HG03432 (cell line): ENCODE measurements around the gene TTC7B.

ENCODE experiments used
- ATAC-seq: cut with Tn5 transposase; IDR thresholded peaks from one replicate; pipeline ENCODE4 v1.9.1; 2021; ENCODE audit warnings: mild to moderate bottlenecking, moderate library complexity; ENCODE audit not compliant: unreplicated experiment

Gene TTC7B

GRCh38 chr14:90502760-90503159, 313.5 kb downstream of the TTC7B start:
- no peak for ATAC-seq

DNA sequence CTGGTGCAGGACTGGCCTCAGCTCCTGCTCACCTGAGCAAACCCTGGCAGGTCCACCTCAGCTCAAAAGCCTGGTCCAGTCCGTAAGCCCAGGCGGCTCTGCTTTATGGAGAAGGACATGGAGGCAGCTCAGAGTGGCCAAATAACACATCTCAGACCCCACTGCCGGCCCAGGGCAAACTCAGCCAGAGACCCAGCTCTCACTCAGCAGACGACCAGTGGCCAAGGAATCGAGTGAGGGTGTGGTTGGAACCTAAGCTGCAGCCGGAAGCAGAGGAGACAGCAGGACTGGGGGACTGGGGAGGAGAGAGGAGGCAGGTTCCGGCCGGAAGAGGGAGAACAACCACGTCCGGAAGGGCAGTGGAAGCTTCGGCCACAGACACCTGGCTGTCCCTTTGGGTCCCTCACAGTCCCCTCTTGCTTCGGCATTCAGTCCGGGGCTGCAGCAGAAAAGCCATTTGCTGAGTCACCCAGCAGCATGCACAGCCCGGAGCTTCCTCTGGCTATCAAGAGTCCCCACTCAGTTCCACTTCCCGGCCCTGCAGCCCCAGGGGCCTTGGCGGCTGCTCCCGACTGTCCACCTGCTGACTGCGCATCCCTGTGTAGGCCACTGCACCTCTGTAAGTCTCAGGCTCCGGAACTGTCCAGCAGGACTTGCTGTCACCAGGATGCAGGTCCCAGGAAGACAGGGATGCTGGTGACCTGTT, 315.4 kb downstream of the TTC7B start:
- no peak for ATAC-seq

DNA sequence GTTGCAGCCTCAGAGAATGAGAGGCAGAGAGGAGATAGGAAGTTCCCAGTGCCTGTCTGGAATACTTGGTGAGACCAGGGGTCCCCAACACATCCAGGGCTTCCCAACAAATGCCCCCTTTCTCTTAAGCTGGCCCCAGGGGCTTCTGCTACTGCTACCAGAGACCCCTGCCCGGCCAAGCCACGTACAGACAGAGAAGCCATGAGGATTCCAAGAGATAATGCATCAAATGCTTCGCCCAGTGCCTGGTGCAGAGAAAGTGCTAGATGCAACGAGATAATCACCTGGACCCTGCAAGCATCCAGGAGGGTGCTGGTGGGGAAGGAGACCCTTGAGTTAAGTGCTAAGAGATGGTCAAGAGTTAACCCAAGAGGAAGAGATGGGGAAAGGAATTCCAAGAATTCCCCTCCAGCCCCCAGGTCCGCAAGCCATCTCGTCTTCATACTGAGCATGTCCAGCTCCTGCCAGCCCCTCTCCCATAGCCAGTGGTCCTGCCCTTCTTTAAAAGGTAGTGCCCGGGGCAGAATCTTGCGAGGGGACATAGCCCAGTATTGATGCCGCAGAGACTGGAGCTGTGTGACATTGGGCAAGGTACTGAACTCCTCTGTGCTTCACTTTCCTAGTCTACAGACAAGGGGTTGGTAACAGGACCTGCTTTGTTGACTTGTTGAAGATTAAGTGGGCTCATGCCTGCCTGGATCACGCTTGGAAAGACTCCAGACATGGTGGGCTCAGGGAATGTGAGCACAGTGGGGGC, 316.1 kb downstream of the TTC7B start:
- ATAC-seq: no peak

DNA sequence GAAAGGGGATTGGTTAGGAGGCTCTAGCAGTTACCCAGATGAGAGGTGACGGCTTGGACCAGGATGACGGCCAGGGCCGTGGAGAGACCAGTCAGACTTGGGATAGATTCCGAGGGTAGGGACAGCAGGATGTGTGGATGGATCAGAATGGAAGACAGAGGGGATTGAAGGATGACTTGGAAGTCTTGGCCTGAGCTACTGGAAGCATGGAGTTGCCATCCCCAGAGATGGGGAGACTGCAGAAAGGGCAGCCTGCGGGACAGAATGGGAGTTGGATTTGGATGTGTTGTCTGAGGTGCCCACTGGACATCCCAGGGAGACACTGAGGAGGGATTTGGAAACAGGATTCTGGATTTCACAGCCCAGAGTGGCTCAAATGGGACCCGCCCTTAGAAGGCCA, 317.1 kb downstream of the TTC7B start:
- ATAC-seq: no peak

DNA sequence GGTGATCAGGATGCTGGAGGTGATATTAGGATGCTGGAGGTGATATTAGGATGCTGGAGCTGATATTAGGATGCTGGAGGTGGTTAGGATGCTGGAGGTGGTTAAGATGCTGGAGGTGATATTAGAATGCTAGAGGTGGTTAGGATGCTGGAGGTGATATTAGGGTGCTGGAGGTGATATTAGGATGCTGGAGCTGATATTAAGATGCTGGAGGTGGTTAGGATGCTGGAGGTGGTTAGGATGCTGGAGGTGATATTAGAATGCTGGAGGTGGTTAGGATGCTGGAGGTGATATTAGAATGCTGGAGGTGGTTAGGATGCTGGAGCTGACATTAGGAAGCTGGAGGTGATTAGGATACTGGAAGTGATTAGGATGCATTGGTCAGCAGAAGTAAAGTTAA, 318.0 kb downstream of the TTC7B start:
- ATAC-seq: no peak

DNA sequence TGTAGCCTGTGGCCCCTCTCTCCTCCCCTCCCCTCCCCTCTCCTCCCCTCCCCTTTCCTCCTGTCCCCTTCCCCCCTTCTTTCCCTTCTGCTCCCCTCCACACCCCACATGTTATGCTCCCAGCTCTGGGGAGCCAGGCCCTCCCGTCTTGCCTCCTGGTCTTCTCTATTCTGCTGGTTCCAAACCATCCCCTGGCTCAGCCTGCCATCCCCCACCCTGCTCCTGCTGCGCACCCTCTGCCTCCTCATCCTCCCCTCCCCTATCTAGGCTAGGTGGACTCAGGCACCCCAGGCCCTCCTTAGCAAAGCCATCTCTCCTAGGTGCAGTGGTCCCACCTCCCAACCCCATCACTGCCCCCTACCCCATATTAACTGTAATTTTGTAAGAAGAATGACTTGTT, 319.9 kb downstream of the TTC7B start:
- ATAC-seq: no peak

- no peak for ATAC-seq
These were observed 320.6 kb downstream of the TTC7B start for GRCh38 chr14:90495357-90496276.

DNA sequence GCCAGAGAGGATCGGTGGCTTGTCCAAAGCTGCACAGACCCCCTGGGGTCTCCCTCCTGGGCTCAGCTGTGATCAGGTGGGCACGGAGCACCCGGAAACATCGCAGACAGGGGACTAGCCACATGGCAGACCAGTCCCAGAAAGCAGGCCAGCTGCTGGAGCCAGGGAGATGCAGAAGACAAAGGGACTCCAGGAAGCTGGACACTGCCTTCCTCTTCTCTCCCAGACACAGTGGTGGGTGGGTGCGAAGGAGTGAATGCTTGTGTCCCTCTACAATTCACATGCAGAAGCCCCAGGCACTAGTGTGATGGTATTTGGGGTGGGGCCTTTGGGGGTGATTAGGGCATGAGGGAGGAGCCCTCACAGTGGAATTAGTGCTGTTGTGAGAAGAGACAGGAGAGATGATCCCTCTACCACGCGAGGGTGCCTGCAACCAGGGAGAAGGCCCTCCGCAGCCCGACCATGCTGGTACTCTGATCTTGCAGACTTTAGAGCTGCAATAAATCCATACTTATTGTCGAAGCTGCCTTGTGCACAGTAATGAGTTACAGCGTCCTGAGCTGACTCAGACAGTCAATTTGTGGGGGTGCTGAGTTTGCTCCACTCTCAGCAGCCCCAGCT, 324.2 kb downstream of the TTC7B start:
- ATAC-seq: no peak

DNA sequence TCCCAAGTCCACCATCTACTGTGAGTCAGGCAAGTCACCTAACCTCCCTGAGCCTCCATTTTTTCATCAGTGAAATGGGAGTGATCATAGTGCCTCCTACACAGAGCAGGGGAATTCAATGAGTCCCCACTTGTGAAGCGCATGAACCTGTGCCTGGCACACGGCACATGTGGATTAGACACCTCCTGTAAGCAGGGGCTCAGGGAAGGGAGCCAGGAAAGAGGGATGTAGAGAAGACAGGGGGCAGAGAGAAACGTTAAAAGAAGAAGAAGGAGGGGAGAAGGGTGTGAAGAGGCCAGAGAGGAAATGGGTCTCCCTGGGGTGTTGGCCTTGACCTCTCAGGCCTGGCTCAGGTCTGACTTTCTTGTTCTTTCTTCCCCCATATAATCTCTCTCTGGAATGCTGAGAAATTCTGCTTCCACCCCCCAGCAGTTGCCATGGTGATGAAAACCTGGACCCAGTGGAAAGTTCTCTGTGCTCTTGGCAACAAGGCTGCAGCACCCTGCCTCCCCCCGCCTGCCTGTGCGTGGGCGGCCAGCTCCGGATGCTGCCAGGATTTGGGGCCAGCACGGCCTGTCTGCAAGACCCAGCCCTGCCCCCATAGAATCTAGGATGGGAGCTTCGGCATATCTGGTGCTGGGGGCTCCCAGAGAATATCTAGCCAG, 324.9 kb downstream of the TTC7B start:
- no peak for ATAC-seq

DNA sequence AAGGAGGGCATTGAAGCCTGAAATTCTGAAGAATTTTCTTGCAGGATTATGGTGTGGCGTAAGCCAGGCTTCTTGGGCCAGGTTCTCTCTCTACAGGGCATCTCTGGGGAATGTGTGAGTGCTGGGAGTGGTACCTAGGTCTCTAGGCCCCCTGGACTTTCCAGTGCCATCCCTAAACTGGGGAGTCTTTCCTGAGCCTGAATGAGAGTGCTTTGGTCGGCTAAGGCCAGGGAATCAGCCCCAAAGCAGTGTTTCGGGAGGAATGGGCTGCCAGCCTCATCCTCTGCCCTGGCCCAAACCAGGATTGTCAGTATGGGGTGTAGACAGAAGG, 325.5 kb downstream of the TTC7B start:
- ATAC-seq: no peak

- ATAC-seq: no peak
These were observed 326.1 kb downstream of the TTC7B start for GRCh38 chr14:90489916-90490719.

DNA sequence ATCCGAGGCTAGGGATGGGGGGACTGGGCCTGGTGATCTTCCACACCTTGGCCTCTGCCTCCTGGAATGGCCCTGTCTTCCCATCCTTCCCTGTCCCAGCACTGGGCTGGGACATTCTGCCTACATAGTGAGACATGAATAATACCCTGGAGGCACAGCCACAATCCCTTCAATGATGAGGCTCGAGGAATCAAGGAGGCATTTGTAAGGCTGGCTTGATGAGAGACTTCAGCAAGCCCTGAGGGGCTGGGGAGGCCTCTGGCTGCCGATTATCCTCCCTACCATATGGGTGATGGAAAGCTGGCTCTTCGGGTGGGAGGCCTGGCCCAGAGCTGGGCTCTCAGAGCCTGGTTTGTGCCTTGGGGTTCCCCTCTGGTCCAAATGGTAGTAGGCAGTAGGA, 326.9 kb downstream of the TTC7B start:
- no peak for ATAC-seq

- no peak for ATAC-seq
These were observed 328.0 kb downstream of the TTC7B start for GRCh38 chr14:90488256-90488655.

- ATAC-seq: no peak
These were observed 328.8 kb downstream of the TTC7B start for GRCh38 chr14:90487462-90487861.

- no peak for ATAC-seq
These were observed 329.2 kb downstream of the TTC7B start for GRCh38 chr14:90487031-90487430.

DNA sequence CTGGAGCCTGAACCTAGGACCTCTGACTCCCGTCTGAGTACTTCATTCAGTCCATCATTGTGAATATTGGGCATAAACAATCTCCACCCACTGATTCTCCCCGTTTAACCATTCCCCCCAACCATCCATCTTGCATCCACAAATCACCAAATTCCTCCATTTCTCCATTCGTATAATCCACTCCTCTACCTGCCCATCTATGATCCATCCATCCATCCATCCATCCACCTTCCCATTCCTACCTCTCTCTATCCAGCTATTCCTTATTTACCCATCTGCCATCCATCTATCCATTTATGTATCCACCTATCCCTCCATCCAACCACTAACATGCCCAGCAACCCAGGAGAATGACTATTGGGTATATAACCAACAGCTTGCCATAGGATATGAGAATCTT, 331.9 kb downstream of the TTC7B start:
- ATAC-seq: no peak

- ATAC-seq: no peak
These were observed 332.7 kb downstream of the TTC7B start for GRCh38 chr14:90483571-90483974.

- no peak for ATAC-seq
These were observed 333.1 kb downstream of the TTC7B start for GRCh38 chr14:90483117-90483516.

- ATAC-seq: no peak
These were observed 340.9 kb downstream of the TTC7B start for GRCh38 chr14:90475298-90475697.
